ENCODE results near the gene IFNL3.
"Not testable (repeated sequence)": the region's sequence is repeated elsewhere in the genome, so short reads cannot be mapped to it uniquely, and the experiment has no call there.

GRCh38 chr19:39244410-39245100, at the start of gene IFNL3:
- TF ChIP-seq CTCF (IDR thresholded peaks at IDR 0.05; ENCODE audit: low read depth, low read length); POLR2A (IDR thresholded peaks at IDR 0.05; ENCODE audit: extremely low read depth, insufficient read length); MAX (IDR thresholded peaks at IDR 0.05; ENCODE audit: low read depth, low read length); MYC (IDR thresholded peaks at IDR 0.05; ENCODE audit: low read depth, low read length): not testable (repeated sequence)

Data from NB4 (cell line).